ENCODE data around the gene MEF2A.
"Not testable (repeated sequence)": the region's sequence is repeated elsewhere in the genome, so short reads cannot be mapped to it uniquely, and the experiment has no call there.

The MEF2A gene

GRCh38 chr15:99565299-99566156 lies at the start of gene MEF2A:
MEF2A (plus strand) TSS chr15:99565984; CDS start chr15:99633120, 67,136 bp downstream.
- Histone ChIP-seq H3K9me3 (no peaks in the 10 kb centered on the region), H3K4me3 (peak within 1 kb of the TSS; percentile 91 to 97), H3K4me1 (peaks cover 0 to 42% (median 16%) of the 10 kb centered on the region in 4 donors), H3K27me3 (no peaks in the 10 kb centered on the region), H3K36me3 (no peaks in the 10 kb centered on the region), H3K27ac (peak within 1 kb of the TSS; percentile 99)
- intact Hi-C loops (cut with DNase I; ENCODE audit: low total_unique reads): loop anchor here (5.0 to 10.0 kb wide), 2 partner anchors 131 to 137 kb away; no protein-coding TSS in a partner anchor
- TF ChIP-seq, protein P1, sequence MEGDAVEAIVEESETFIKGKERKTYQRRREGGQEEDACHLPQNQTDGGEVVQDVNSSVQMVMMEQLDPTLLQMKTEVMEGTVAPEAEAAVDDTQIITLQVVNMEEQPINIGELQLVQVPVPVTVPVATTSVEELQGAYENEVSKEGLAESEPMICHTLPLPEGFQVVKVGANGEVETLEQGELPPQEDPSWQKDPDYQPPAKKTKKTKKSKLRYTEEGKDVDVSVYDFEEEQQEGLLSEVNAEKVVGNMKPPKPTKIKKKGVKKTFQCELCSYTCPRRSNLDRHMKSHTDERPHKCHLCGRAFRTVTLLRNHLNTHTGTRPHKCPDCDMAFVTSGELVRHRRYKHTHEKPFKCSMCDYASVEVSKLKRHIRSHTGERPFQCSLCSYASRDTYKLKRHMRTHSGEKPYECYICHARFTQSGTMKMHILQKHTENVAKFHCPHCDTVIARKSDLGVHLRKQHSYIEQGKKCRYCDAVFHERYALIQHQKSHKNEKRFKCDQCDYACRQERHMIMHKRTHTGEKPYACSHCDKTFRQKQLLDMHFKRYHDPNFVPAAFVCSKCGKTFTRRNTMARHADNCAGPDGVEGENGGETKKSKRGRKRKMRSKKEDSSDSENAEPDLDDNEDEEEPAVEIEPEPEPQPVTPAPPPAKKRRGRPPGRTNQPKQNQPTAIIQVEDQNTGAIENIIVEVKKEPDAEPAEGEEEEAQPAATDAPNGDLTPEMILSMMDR (IDR thresholded peaks at IDR 0.05): peak in 1 of 2 experiments; percentile 3
- peak; percentile 92 to 97 for DNase-seq

DNA sequence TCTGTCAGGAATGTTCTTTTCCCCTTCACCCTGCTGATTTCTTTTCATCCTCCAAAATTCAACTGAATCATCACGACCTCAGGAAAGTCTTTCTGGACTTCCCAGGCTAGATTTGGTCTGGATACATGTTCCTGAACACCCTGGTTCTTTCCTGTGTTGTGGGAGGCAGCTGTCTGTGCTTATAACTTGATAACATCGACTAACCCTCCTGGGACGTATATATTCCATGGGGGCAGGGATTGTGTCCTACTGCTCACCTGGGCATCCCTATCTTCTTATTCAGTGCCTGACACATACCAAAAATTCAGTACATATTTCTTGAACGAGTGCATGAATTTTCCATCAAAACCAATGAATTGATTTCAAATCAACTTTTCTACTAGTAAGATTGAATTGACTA lies 47.6 kb upstream of the MEF2A start:
- TF ChIP-seq, protein P1 (IDR thresholded peaks at IDR 0.05): no peak
- no peak for DNase-seq
- Histone ChIP-seq H3K36me3 (no peaks in the 10 kb centered on the region), H3K9me3 (no peaks in the 10 kb centered on the region), H3K27ac (no peak overlapping the region), H3K27me3 (no peaks in the 10 kb centered on the region), H3K4me1 (no peaks in the 10 kb centered on the region), H3K4me3 (no peak overlapping the region)
- intact Hi-C loops (cut with DNase I; ENCODE audit: low total_unique reads): no loop called here

DNA sequence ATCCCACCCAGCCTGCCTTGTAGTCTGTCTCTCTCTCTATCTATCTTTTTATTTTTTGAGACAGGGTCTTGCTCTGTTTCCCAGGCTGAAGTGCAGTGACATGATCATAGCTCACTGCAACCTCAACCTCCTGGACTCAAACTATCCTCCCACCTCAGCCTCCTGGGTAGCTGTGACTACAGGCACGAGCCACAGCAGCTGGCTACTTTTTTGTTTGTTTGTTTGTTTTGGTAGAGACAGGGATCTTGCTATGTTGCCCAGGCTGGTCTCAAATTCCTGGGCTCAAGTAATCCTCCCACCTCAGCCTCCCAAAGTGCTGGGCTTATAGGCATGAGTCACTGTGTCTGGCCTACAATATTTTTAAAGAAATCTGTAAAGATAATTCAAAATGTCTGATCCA lies 46.4 kb upstream of the MEF2A start:
- intact Hi-C loops (cut with DNase I; ENCODE audit: low total_unique reads); H3K36me3 ChIP-seq: not testable (repeated sequence)

DNA sequence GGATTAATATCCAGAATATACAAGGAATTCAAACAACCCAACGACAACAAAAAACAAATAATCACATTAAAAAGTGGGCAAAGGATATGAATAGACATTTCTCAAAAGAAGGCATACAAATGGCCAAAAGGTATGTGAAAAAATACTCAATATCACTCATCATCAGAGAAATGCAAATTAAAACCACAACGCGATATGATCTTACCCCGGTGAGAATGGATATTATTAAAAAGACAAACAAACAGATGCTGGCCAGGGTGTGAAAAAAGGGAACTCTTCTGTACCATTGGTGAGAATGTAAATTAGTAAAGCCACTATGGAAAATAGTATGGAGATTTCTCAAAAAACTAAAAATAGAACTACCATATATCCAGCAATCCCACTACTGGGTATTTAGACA lies 43.5 kb upstream of the MEF2A start:
- TF ChIP-seq, protein P1 (IDR thresholded peaks at IDR 0.05): no peak
- Histone ChIP-seq H3K36me3 (no peaks in the 10 kb centered on the region), H3K27ac (no peak overlapping the region), H3K4me1 (no peaks in the 10 kb centered on the region), H3K27me3 (no peaks in the 10 kb centered on the region), H3K4me3 (no peak overlapping the region), H3K9me3 (no peaks in the 10 kb centered on the region)
- intact Hi-C loops (cut with DNase I; ENCODE audit: low total_unique reads): no loop called here
- no peak for DNase-seq

More for the DNA sequence above, 46.4 kb upstream of the MEF2A start:
- H3K27ac ChIP-seq, H3K27me3 ChIP-seq, H3K4me3 ChIP-seq, H3K4me1 ChIP-seq, H3K9me3 ChIP-seq, DNase-seq: not testable (repeated sequence)

- no peak overlapping the region for H3K4me3 ChIP-seq
- TF ChIP-seq, protein P1 (IDR thresholded peaks at IDR 0.05): no peak
- DNase-seq: no peak
- no peaks in the 10 kb centered on the region for H3K36me3 ChIP-seq
- intact Hi-C loops (cut with DNase I; ENCODE audit: low total_unique reads): no loop called here
- no peaks in the 10 kb centered on the region for H3K9me3 ChIP-seq
- H3K4me1 ChIP-seq: no peaks in the 10 kb centered on the region
- H3K27me3 ChIP-seq: no peaks in the 10 kb centered on the region
- H3K27ac ChIP-seq: no peak overlapping the region
Measured at GRCh38 chr15:99526176-99526575, 39.6 kb upstream of the MEF2A start.

- intact Hi-C loops (cut with DNase I; ENCODE audit: low total_unique reads): no loop called here
- TF ChIP-seq, protein P1 (IDR thresholded peaks at IDR 0.05): no peak
- no peak overlapping the region for H3K27ac ChIP-seq
- H3K36me3 ChIP-seq: no peaks in the 10 kb centered on the region
- no peaks in the 10 kb centered on the region for H3K4me1 ChIP-seq
- no peaks in the 10 kb centered on the region for H3K27me3 ChIP-seq
- H3K4me3 ChIP-seq: no peak overlapping the region
- no peak for DNase-seq
- H3K9me3 ChIP-seq: no peaks in the 10 kb centered on the region
Measured at GRCh38 chr15:99526671-99527070, 39.1 kb upstream of the MEF2A start.
